PFSK-1 (cell line): ENCODE data around the gene LINGO4.
A peak's percentile ranks its signal among the peaks of the same experiment; 100 is the strongest.

Experiments used
- FOXP2 ChIP-seq: optimal IDR thresholded peaks from 2 replicates; pipeline ENCODE3; 2011; ENCODE audit warnings: borderline replicate concordance, control low read depth, inconsistent platforms; ENCODE audit not compliant: insufficient read depth; ENCODE audit errors: extremely low read length, extremely low read depth
- POLR2AphosphoS5 ChIP-seq: IDR thresholded peaks from 2 replicates; pipeline ENCODE4 v1.6.1; 2012; ENCODE audit warnings: low read depth, mild to moderate bottlenecking, control low read depth, low read length, moderate library complexity
- SIN3A ChIP-seq: IDR thresholded peaks from 2 replicates; pipeline ENCODE4 v1.6.1; 2012; ENCODE audit warnings: mild to moderate bottlenecking, low read length, moderate library complexity, borderline replicate concordance; ENCODE audit not compliant: insufficient read depth
- TAF1 ChIP-seq: IDR thresholded peaks from 2 replicates; pipeline ENCODE4 v1.6.1; 2012; ENCODE audit warnings: low read length, control low read depth, borderline replicate concordance; ENCODE audit not compliant: insufficient read depth
- TF ChIP-seq, protein P1 (sequence below), 2 experiments: IDR thresholded peaks; 2 replicates each; pipeline versions ENCODE4 v1.6.1 to v1.8.0; 2011 to 2012; ENCODE audit warnings: low read depth in 2 of 2, low read length in 2 of 2, control low read depth in 1 of 2, inconsistent platforms in 1 of 2, mild to moderate bottlenecking in 1 of 2, moderate library complexity in 1 of 2; ENCODE audit not compliant: insufficient read depth in 1 of 2

The LINGO4 gene

DNA sequence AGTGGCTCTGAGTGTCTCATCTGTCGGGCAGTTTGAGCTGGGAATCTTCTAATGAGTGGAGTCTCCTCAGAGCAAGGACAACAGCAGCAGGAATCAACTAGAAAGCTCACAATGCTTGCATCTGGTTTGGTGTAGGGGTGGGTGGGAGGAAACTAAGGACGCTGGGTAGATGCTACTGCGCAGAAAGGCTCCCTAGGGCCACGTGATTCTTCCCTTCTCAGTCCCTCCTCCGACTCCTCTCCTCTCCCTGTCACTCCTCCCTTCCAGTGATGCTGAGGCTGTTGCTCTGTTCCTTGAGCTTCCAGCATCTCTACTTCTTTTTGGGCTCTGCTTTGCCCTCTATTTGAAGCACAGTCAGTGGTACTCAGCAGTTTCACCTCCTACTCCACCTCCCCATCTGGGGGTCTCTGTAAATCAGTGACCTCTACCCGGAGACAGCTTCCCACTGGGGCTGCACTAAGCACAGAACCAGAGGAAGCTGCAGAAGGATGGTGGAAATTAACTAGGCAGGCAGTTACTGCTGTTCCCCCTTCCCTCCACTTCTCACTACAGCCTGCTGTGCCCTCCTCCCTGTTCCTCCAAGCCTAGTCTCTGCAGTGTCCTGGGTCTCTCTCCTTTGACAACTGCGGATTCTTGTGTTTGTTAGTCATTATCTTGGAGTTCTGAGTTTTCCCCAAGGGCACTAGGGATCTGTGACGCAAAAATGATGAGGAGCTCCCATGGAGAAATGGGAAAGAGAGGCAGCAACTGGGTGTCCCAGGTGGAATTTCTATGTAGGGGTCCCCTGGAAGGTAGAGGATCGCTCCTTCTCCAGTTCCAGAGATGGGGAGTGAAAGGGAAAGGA is 5.8 kb downstream of the LINGO4 start:
- TF ChIP-seq TAF1 (no peak), SIN3A (no peak), FOXP2 (no peak), POLR2AphosphoS5 (no peak)
- TF ChIP-seq, protein P1, sequence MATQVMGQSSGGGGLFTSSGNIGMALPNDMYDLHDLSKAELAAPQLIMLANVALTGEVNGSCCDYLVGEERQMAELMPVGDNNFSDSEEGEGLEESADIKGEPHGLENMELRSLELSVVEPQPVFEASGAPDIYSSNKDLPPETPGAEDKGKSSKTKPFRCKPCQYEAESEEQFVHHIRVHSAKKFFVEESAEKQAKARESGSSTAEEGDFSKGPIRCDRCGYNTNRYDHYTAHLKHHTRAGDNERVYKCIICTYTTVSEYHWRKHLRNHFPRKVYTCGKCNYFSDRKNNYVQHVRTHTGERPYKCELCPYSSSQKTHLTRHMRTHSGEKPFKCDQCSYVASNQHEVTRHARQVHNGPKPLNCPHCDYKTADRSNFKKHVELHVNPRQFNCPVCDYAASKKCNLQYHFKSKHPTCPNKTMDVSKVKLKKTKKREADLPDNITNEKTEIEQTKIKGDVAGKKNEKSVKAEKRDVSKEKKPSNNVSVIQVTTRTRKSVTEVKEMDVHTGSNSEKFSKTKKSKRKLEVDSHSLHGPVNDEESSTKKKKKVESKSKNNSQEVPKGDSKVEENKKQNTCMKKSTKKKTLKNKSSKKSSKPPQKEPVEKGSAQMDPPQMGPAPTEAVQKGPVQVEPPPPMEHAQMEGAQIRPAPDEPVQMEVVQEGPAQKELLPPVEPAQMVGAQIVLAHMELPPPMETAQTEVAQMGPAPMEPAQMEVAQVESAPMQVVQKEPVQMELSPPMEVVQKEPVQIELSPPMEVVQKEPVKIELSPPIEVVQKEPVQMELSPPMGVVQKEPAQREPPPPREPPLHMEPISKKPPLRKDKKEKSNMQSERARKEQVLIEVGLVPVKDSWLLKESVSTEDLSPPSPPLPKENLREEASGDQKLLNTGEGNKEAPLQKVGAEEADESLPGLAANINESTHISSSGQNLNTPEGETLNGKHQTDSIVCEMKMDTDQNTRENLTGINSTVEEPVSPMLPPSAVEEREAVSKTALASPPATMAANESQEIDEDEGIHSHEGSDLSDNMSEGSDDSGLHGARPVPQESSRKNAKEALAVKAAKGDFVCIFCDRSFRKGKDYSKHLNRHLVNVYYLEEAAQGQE (IDR thresholded peaks at IDR 0.05; ENCODE audit: insufficient read depth in 1 of 2, low read depth in 2 of 2, low read length in 2 of 2): no peak

- TF ChIP-seq, protein P1 (IDR thresholded peaks at IDR 0.05; ENCODE audit: insufficient read depth in 1 of 2, low read depth in 2 of 2, low read length in 2 of 2): no peak
- TF ChIP-seq TAF1 (no peak), POLR2AphosphoS5 (no peak), SIN3A (no peak), FOXP2 (no peak)
Measured at GRCh38 chr1:151798571-151798970, 6.6 kb downstream of the LINGO4 start.

GRCh38 chr1:151790940-151791651 is 14.1 kb downstream of the LINGO4 start:
- TF ChIP-seq FOXP2: no peak
- TF ChIP-seq POLR2AphosphoS5: no peak
- TF ChIP-seq, protein P1 (IDR thresholded peaks at IDR 0.05; ENCODE audit: insufficient read depth in 1 of 2, low read depth in 2 of 2, low read length in 2 of 2): no peak
- no peak for TF ChIP-seq TAF1
- TF ChIP-seq SIN3A: peak; percentile 68; the same call in 1 of the 2 replicates

- TF ChIP-seq POLR2AphosphoS5 (peak; percentile 54), TAF1 (0 out of 2 replicates have a peak, but pooled peaks have one; percentile 42), SIN3A (no peak), FOXP2 (peak; percentile 47)
- TF ChIP-seq, protein P1 (IDR thresholded peaks at IDR 0.05; ENCODE audit: insufficient read depth in 1 of 2, low read depth in 2 of 2, low read length in 2 of 2): 0 out of 4 replicates have a peak, but pooled peaks of 1 of the 2 experiments have one; percentile 3
Measured at GRCh38 chr1:151790071-151790939, 14.9 kb downstream of the LINGO4 start, which contains the start of gene TDRKH. Gene TDRKH, minus strand, starts transcription at chr1:151790500. Its CDS starts 7,478 bp downstream, at chr1:151783022.
